ENCODE results near the gene PCSK5.

- TF ChIP-seq POLR2A (IDR thresholded peaks at IDR 0.05): no peak
- no peak for TF ChIP-seq CTCF (IDR thresholded peaks at IDR 0.05)
These were observed 468.3 kb downstream of the PCSK5 start for GRCh38 chr9:76358628-76359280.
